Activated T-cell treated with anti-CD3 and anti-CD28 coated beads, Interleukin-2, amount 50 U/mL, for 48 hours (primary cell): ENCODE measurements around the gene GMEB1.

Source experiments
- DNase-seq, 2 experiments: peaks; one replicate each; pipeline ENCODE4 v3.0.0-alpha.2; 2020

The GMEB1 gene

GRCh38 chr1:28755701-28756100 lies 87.1 kb downstream of the GMEB1 start:
- no peak for DNase-seq

- peak in 1 of 2 experiments; percentile 7 for DNase-seq
These were observed 88.3 kb downstream of the GMEB1 start for GRCh38 chr1:28756846-28757245.

- no peak for DNase-seq
These were observed 89.8 kb downstream of the GMEB1 start for GRCh38 chr1:28758420-28758819.

GRCh38 chr1:28759257-28759656 lies 90.7 kb downstream of the GMEB1 start:
- DNase-seq, result no peak

GRCh38 chr1:28761189-28761588 lies 92.6 kb downstream of the GMEB1 start:
- peak; percentile 8 to 15 for DNase-seq

GRCh38 chr1:28766532-28767183 lies 98.1 kb downstream of the GMEB1 start:
- peak in 1 of 2 experiments; percentile 9 for DNase-seq
